SK-N-MC (cell line): Measurements from ENCODE around the gene NKAIN2.

ENCODE experiments used
- EZH2 ChIP-seq: fragments of 200-600 bp; sonication (generic); IDR thresholded peaks from one replicate; pipeline ENCODE4 v1.6.1; 2017; ENCODE audit warnings: antibody characterized with exemption
- POLR2AphosphoS5 ChIP-seq: IDR thresholded peaks from 2 replicates; pipeline ENCODE4 v1.6.1; 2012; ENCODE audit warnings: mild to moderate bottlenecking, low read depth, low read length, borderline replicate concordance

- TF ChIP-seq EZH2 (no peak), POLR2AphosphoS5 (no peak)
These were observed 253.8 kb downstream of the NKAIN2 start for GRCh38 chr6:124057461-124057860.
